ENCODE data around the gene DHX35. TPM values are rescaled to one million over a fixed set of nuclear protein-coding genes. Genes with fewer than 3 reads are reported as not detected.

The DHX35 gene
- total RNA-seq, 4 donors from 2014 or later = 6.6 to 16.8 (median 11.0) TPM

DNA sequence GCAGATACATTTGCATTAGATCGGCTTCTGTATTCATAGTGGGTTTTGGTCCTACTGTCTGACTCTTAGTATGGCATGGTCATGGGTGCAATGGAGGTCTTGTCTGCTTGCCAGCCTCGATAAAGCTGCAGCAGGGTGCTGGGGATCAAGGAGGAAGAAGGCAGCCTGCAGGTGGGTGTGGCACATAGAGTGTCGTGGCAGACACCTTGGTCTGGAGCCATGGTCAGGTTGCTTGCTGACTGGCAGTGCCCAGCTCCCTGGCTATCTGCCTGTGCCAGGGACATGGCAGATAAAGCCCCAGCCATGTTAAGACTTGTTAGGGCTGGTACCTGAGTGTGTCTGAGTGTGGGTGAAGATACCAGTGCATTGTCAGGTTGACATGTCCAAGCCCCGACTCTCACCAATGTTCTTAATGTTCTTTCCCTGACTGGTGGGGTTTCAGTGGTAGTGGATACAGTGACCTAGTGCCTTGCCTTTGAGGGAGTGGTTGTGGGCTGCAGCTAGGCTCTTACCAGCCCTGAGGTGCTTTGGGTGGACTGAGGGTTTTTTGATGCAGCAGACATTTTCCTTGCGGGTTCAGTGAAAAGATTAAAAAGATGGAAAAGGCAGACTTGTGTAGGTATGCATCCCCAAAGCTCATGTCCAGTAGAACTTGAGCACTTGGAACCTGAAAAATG is 34.1 kb upstream of the DHX35 start:
- no peak for TF ChIP-seq POLR2A (IDR thresholded peaks at IDR 0.05)
- DNase-seq (ENCODE audit: low spot score in 2 of 2) = no peak
- intact Hi-C loops (cut with DNase I; ENCODE audit: low total_unique reads) = loop anchor here (5.0 kb wide), 1 partner anchor 119 kb away; no protein-coding TSS in a partner anchor
- WGBS, 2 donors = 51 to 55% methylated on average over 5 of the region's 5 CpGs
- no peak overlapping the region for H3K4me3 ChIP-seq (ENCODE audit: low read depth, poor library complexity, severe bottlenecking)

DNA sequence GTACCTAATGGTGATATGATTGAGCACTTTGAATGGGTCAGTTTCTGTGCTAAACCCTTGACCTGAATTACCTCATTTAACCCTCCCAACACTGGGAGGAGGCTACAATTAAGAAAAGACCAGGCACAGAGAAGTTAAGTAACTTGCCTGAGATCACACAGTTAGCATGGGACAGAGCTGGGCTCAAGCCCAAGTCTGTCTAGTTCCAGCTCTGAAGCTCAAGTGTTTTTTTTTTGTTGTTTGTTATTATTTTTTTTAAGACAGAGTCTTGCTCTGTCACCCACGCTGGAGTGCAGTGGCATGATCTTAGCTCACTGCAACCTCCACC is 31.9 kb upstream of the DHX35 start:
- intact Hi-C loops (cut with DNase I; ENCODE audit: low total_unique reads) = no loop called here
- DNase-seq (ENCODE audit: low spot score in 2 of 2) = no peak
- 80 to 85% methylated on average over 1 of the region's 1 CpG for WGBS, 2 donors
- no peak for TF ChIP-seq POLR2A (IDR thresholded peaks at IDR 0.05)
- TF ChIP-seq, protein P1, sequence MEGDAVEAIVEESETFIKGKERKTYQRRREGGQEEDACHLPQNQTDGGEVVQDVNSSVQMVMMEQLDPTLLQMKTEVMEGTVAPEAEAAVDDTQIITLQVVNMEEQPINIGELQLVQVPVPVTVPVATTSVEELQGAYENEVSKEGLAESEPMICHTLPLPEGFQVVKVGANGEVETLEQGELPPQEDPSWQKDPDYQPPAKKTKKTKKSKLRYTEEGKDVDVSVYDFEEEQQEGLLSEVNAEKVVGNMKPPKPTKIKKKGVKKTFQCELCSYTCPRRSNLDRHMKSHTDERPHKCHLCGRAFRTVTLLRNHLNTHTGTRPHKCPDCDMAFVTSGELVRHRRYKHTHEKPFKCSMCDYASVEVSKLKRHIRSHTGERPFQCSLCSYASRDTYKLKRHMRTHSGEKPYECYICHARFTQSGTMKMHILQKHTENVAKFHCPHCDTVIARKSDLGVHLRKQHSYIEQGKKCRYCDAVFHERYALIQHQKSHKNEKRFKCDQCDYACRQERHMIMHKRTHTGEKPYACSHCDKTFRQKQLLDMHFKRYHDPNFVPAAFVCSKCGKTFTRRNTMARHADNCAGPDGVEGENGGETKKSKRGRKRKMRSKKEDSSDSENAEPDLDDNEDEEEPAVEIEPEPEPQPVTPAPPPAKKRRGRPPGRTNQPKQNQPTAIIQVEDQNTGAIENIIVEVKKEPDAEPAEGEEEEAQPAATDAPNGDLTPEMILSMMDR (IDR thresholded peaks at IDR 0.05) = no peak
- no peak overlapping the region for H3K4me3 ChIP-seq (ENCODE audit: low read depth, poor library complexity, severe bottlenecking)

DNA sequence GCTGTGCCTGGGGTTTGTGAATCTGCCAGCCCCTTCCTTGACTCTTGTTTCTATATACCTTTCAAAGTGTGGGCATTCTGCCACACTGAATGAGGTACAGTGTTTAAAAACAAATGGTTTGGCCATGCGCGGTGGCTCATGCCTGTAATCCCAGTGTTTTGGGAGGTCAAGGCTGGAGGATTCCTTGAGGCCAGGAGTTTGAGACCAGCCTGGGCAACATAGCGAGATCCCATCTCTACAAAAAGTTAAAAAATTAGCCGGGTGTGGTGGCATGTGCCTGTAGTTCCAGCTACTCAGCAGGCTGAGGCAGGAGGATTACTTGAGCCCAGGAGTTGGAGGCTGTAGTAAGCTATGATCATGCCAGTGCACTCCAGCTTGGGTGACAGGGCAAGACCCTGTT is 30.2 kb upstream of the DHX35 start:
- intact Hi-C loops (cut with DNase I; ENCODE audit: low total_unique reads) = no loop called here
- no peak overlapping the region for H3K4me3 ChIP-seq (ENCODE audit: low read depth, poor library complexity, severe bottlenecking)
- 88 to 97% methylated on average over 4 of the region's 4 CpGs for WGBS, 2 donors
- no peak for TF ChIP-seq POLR2A (IDR thresholded peaks at IDR 0.05)
- TF ChIP-seq, protein P1 (IDR thresholded peaks at IDR 0.05) = no peak
- DNase-seq (ENCODE audit: low spot score in 2 of 2) = no peak

DNA sequence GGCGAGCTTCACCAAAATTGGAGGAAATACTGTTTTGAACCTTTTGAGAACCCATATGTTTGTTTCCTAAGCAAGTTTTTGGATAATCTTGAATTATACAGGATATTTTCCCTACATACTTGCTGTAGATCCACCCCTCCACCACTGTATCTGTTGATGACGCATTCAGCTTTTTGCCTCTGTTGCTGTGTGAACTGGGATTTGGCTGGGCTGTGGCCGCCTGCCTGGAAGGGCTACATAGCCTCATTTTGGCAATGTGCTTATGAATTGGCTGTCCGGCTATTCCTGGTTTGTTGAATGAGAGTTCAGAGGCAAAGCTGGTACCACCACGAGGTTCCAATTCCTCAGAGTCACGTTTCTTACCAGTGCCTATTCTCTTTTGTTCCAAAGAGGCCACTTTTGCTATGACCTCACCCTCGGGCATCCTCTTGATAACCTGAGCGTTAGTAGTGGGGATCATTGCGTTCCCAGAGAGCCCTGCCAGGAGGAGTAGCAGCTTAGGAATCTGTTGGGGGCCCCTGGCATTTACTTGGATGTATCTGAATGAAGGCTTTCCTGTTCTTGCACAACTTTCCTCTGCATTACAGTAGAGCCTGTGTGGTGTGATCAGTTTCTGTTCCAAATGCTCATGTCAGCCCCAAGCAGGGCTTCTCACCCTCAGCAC is 29.6 kb upstream of the DHX35 start:
- TF ChIP-seq, protein P1 (IDR thresholded peaks at IDR 0.05) = no peak
- no peak for DNase-seq (ENCODE audit: low spot score in 2 of 2)
- no peak overlapping the region for H3K4me3 ChIP-seq (ENCODE audit: low read depth, poor library complexity, severe bottlenecking)
- WGBS, 2 donors = 75 to 86% methylated on average over 9 of the region's 9 CpGs
- intact Hi-C loops (cut with DNase I; ENCODE audit: low total_unique reads) = no loop called here

DNA sequence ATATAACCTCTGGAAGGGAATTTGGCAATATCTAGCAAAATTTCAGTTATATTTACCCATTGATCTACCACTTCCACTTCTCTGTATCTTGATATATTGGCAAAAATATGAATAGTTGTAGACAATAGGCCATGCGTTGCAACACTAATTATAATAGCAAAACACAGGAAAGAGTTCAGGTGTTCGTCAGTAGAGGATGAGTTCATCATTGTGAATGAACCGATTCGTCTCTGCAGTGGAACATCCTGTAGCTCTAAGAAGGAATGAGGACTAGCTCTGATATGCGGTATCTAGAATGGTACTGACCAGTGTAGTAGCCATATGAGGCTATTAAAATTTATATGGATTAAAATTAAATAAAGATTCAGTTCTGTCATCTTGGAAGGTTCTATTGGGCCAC is 27.6 kb upstream of the DHX35 start:
- intact Hi-C loops (cut with DNase I; ENCODE audit: low total_unique reads) = no loop called here
- WGBS, 2 donors = 92 to 94% methylated on average over 5 of the region's 5 CpGs
- TF ChIP-seq POLR2A (IDR thresholded peaks at IDR 0.05) = no peak
- TF ChIP-seq, protein P1 (IDR thresholded peaks at IDR 0.05) = no peak
- no peak overlapping the region for H3K4me3 ChIP-seq (ENCODE audit: low read depth, poor library complexity, severe bottlenecking)
- DNase-seq (ENCODE audit: low spot score in 2 of 2) = no peak

DNA sequence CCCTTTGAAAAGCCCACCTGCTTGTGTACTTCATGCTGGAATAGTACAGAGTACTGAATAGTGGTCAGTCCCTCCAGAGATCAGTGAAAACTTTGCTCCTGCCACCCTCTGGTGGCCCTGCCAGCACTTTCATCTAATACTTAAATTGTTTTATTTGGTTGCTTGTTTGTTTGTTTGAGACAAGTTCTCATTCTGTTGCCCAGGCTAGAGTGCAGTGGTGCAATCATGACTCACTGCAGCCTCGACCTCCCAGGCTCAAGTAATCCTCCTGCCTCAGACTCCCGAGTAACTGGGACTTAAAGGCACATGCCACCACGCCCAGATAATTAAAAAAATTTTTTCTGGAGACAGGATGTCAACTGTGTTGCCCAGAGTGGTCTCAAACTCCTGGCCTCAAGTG is 26.9 kb upstream of the DHX35 start:
- TF ChIP-seq POLR2A (IDR thresholded peaks at IDR 0.05) = no peak
- TF ChIP-seq, protein P1 (IDR thresholded peaks at IDR 0.05) = no peak
- WGBS, 2 donors = 74 to 81% methylated on average over 3 of the region's 3 CpGs

More for the DNA sequence above, 26.9 kb upstream of the DHX35 start:
- intact Hi-C loops (cut with DNase I; ENCODE audit: low total_unique reads) = no loop called here
- no peak for DNase-seq (ENCODE audit: low spot score in 2 of 2)
- no peak overlapping the region for H3K4me3 ChIP-seq (ENCODE audit: low read depth, poor library complexity, severe bottlenecking)

Data from lower leg skin (tissue), 4 donors.